HG03575 (cell line): Measurements from ENCODE around the gene NAXE.

ENCODE experiments used
- ATAC-seq: cut with Tn5 transposase; IDR thresholded peaks from one replicate; pipeline ENCODE4 v1.9.1; 2021; ENCODE audit not compliant: unreplicated experiment, insufficient number of reproducible peaks, low FRiP score; ENCODE audit errors: extremely low read depth

Gene NAXE

GRCh38 chr1:156640842-156641706, 49.5 kb downstream of the NAXE start:
- no peak for ATAC-seq

GRCh38 chr1:156641761-156642264, 50.2 kb downstream of the NAXE start, which contains the start of gene BCAN:
Gene BCAN (plus strand): TSS chr1:156642117. CDS start chr1:156646055, 3,938 bp downstream.
- no peak for ATAC-seq

GRCh38 chr1:156642265-156643048, 50.9 kb downstream of the NAXE start:
- ATAC-seq = no peak

- ATAC-seq = no peak
Measured at GRCh38 chr1:156643049-156643777, 51.6 kb downstream of the NAXE start.

GRCh38 chr1:156643778-156644092, 52.2 kb downstream of the NAXE start:
- ATAC-seq = no peak
